Endothelial cell of umbilical vein (primary cell): ENCODE results near the gene CTIF. TPM values are rescaled to one million over a fixed set of nuclear protein-coding genes. Genes with fewer than 3 reads are reported as not detected.

Experiments used
- BruUV-seq: library from RNA; stranded (reverse); fragments of 400-500 nt; replicated peaks from 2 replicates; lab custom pipeline; 2021; lab: Mats Ljungman, UMichigan
- CTCF ChIA-PET: fragments of 300-600, 350-600 bp; sonication (Branson Sonifier 250); formaldehyde crosslinking; loops from one replicate; lab custom pipeline; 2021; ENCODE audit warnings: antibody characterized with exemption, inconsistent platforms; lab: Charles Lee
- POLR2A ChIA-PET: fragments of 300-600, 350-600 bp; sonication (Branson Sonifier 250); formaldehyde crosslinking; loops from one replicate; lab custom pipeline; 2021; ENCODE audit warnings: antibody characterized with exemption, inconsistent platforms; lab: Charles Lee
- DNase-seq: peaks from one replicate; pipeline ENCODE4 v3.0.0-alpha.2; 2011; ENCODE audit warnings: low read depth, low spot score
- FAIRE-seq: peaks from 2 replicates; lab custom pipeline; 2011; peaks lifted over from hg19 to GRCh38; lab: Jason Lieb, UNC
- H2AFZ ChIP-seq: 2 replicates; pipeline ENCODE4 v1.6.0; 2012; ENCODE audit warnings: low read depth, low read length, control low read depth, inconsistent platforms
- H3K27ac ChIP-seq: 2 replicates; pipeline ENCODE4 v1.5.1; 2011; ENCODE audit warnings: low read depth, mild to moderate bottlenecking, control low read depth, low read length, moderate library complexity; ENCODE audit not compliant: insufficient read depth
- H3K27me3 ChIP-seq, 2 experiments: 2 replicates each; pipeline versions ENCODE4 v1.6.0 to v1.6.1; 2011; ENCODE audit warnings: low read length in 2 of 2, mixed read lengths in 1 of 2; ENCODE audit not compliant: control insufficient read depth in 2 of 2, insufficient read depth in 2 of 2
- H3K36me3 ChIP-seq, 2 experiments: 2 replicates in 1 of 2; 3 replicates in 1 of 2; pipeline ENCODE4 v1.5.1; 2011; ENCODE audit warnings: low read length in 2 of 2, mild to moderate bottlenecking in 1 of 2, moderate library complexity in 1 of 2; ENCODE audit not compliant: control insufficient read depth in 2 of 2, insufficient read depth in 2 of 2; ENCODE audit errors: extremely low read depth in 1 of 2
- H3K4me1 ChIP-seq: 3 replicates; pipeline ENCODE4 v1.5.1; 2011; ENCODE audit warnings: mild to moderate bottlenecking, low read length; ENCODE audit not compliant: control insufficient read depth, insufficient read depth; ENCODE audit errors: extremely low read depth
- H3K4me2 ChIP-seq: 2 replicates; pipeline ENCODE4 v1.6.1; 2011; ENCODE audit warnings: low read length, control low read depth, mixed read lengths; ENCODE audit not compliant: insufficient read depth
- H3K4me3 ChIP-seq, 3 experiments: fragments of 200-600 bp in 1 of 3; sonication (generic), shearing (Covaris generic) in 1 of 3; replicated peaks in 1 of 3; 2 replicates each; pipeline ENCODE4 v1.5.1; 2011 to 2016; ENCODE audit warnings: control low read depth in 3 of 3, low read length in 3 of 3, mild to moderate bottlenecking in 2 of 3, inconsistent platforms in 1 of 3, low read depth in 1 of 3, moderate library complexity in 1 of 3; ENCODE audit not compliant: insufficient read depth in 1 of 3
- H3K79me2 ChIP-seq: 2 replicates; pipeline ENCODE4 v1.6.0; 2012; ENCODE audit warnings: low read length, inconsistent platforms; ENCODE audit not compliant: control insufficient read depth, insufficient read depth
- H3K9ac ChIP-seq: replicated peaks from 2 replicates; pipeline ENCODE3; 2011; ENCODE audit warnings: low read length, control low read depth; ENCODE audit not compliant: insufficient read depth; ENCODE audit errors: extremely low read depth
- H3K9me1 ChIP-seq: replicated peaks from 3 replicates; pipeline ENCODE4 v1.6.0; 2011; ENCODE audit warnings: mild to moderate bottlenecking, low read length; ENCODE audit not compliant: control insufficient read depth, insufficient read depth; ENCODE audit errors: extremely low read depth
- H3K9me3 ChIP-seq: replicated peaks from 2 replicates; pipeline ENCODE4 v1.5.1; 2012; ENCODE audit warnings: low read length, inconsistent platforms; ENCODE audit not compliant: control insufficient read depth, insufficient read depth
- H4K20me1 ChIP-seq: replicated peaks from 2 replicates; pipeline ENCODE3; 2011; ENCODE audit warnings: mild to moderate bottlenecking, low read length; ENCODE audit not compliant: control insufficient read depth, insufficient read depth; ENCODE audit errors: extremely low read depth
- EZH2 ChIP-seq: IDR thresholded peaks from 2 replicates; pipeline ENCODE4 v1.6.1; 2012; ENCODE audit warnings: borderline replicate concordance, low read depth, mild to moderate bottlenecking, moderate library complexity, low read length, inconsistent platforms; ENCODE audit not compliant: severe bottlenecking
- FOS ChIP-seq: IDR thresholded peaks from 2 replicates; pipeline ENCODE4 v1.6.1; 2011; ENCODE audit warnings: mild to moderate bottlenecking, low read length, moderate library complexity, borderline replicate concordance; ENCODE audit not compliant: insufficient read depth
- GATA2 ChIP-seq: IDR thresholded peaks from 2 replicates; pipeline ENCODE4 v1.7.0; 2011; ENCODE audit warnings: low read depth, mild to moderate bottlenecking, moderate library complexity, mixed read lengths, low read length; ENCODE audit not compliant: insufficient read length, insufficient read depth
- JUN ChIP-seq: IDR thresholded peaks from 2 replicates; pipeline ENCODE4 v1.6.1; 2011; ENCODE audit warnings: borderline replicate concordance, low read depth; ENCODE audit not compliant: insufficient read length, insufficient read depth
- MYC ChIP-seq: IDR thresholded peaks from one replicate; pipeline ENCODE4 v1.6.1; 2011; ENCODE audit warnings: mild to moderate bottlenecking, low read depth, low read length
- POLR2A ChIP-seq: IDR thresholded peaks from 2 replicates; pipeline ENCODE4 v1.6.1; 2012; ENCODE audit warnings: low read depth, mild to moderate bottlenecking, control low read depth, low read length
- POLR2AphosphoS5 ChIP-seq: IDR thresholded peaks from 2 replicates; pipeline ENCODE4 v1.6.1; 2012; ENCODE audit warnings: low read depth, mild to moderate bottlenecking, control low read depth, low read length, moderate library complexity; ENCODE audit not compliant: insufficient read depth
- dilution Hi-C: fragments of 300-500 bp; cut with MboI; formaldehyde crosslinking; loops from one replicate; pipeline ENCODE4 v1.15.0; 2019; ENCODE audit warnings: low sequenced_read_pairs; ENCODE audit not compliant: extremely low pct_ligation_motif_present
- intact Hi-C: fragments of 100-400 bp; cut with micrococcal nuclease; formaldehyde crosslinking; loops from one replicate; pipeline ENCODE4 v1.10.0; 2022
- polyA plus RNA-seq, 4 experiments: library from polyadenylated mRNA; depleted of rRNA in 3 of 4; stranded (reverse) in 3 of 4; unstranded in 1 of 4; fragments of >200 nt; gene quantifications; 2 replicates each; pipeline versions ENCODE4 v1.2.1 to v1.2.3, GENCODE V29; 2011 to 2012; ENCODE audit warnings: missing spikeins in 1 of 4
- total RNA-seq: library from RNA; stranded (reverse); gene quantifications from 2 replicates; pipeline ENCODE4 v1.2.3, GENCODE V29; 2021
- TF ChIP-seq, protein P1 (sequence below), 2 donors: IDR thresholded peaks; 1 replicate in 1 of 2; 2 replicates in 1 of 2; pipeline ENCODE4 v1.5.1; 2011; ENCODE audit warnings: low read length in 2 of 2, mild to moderate bottlenecking in 2 of 2, moderate library complexity in 2 of 2, control low read depth in 1 of 2, inconsistent platforms in 1 of 2, low read depth in 1 of 2; ENCODE audit not compliant: insufficient read depth in 1 of 2; ENCODE audit errors: extremely low read depth in 1 of 2
- TF ChIP-seq, protein P2 (sequence below): IDR thresholded peaks from 2 replicates; pipeline ENCODE4 v1.6.1; 2011; ENCODE audit not compliant: insufficient read depth, insufficient read length

Gene CTIF
- total and polyA plus RNA-seq, 2 donors (not counting 3 experiments of a cell fraction or from before 2014, with no cell fraction given), result 20.9 to 57.7 TPM

DNA sequence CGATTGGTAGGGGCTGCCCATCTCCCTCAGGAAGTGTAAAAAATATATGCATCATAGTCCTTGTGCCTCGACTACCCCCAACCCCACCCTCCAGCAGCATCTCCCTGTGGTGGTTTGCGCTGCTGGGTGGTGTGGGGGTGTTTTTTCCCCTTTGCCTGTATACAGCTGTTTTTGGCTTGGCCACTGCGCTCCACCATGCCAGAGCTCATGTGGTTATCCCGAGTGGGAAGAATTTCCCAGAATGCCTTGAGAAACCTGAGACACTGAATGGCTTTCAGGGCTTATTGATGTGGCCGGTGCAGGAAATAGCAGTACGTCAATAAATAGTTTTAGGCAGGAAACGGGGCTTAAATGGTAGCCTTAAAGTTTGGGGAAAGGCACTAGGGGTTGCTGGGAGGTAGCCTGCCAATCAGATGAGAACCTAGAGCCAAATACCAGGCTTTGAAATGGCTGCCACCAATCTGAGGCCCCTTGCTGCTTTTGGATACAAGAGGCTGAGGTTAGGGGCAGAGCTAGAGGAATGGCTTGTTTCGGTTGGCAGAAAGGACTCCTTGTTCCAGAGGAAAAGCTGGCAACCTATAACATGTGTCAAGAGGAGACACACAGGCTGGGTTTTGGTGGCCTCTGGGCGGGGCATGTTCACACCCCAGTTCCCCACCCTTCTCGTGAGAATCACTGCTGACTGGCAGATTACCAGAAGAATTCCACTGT is 267.9 kb downstream of the CTIF start:
- DNase-seq, result no peak
- intact Hi-C loops, result no loop called here
- Histone ChIP-seq H3K36me3 (peaks cover 0 to 10% of the 10 kb centered on the region in 2 experiments), H3K9me3 (no peaks in the 10 kb centered on the region), H3K79me2 (no peaks in the 10 kb centered on the region), H3K27ac (no peak overlapping the region), H2AFZ (no peak overlapping the region), H3K27me3 (no peaks in the 10 kb centered on the region), H3K9ac (no peak overlapping the region), H3K9me1 (no peaks in the 10 kb centered on the region), H3K4me1 (no peaks in the 10 kb centered on the region), H4K20me1 (no peaks in the 10 kb centered on the region), H3K4me2 (no peak overlapping the region), H3K4me3 (no peak overlapping the region)
- ChIA-PET POLR2A (no interaction called here), CTCF (interaction anchor here (1.1 kb wide), 1 partner anchor 16 kb away, joined by 3 read pairs; no protein-coding TSS in a partner anchor)
- no peak for TF ChIP-seq FOS
- no peak for TF ChIP-seq POLR2A
- no peak for TF ChIP-seq MYC
- no peak for TF ChIP-seq EZH2
- no peak for TF ChIP-seq POLR2AphosphoS5
- TF ChIP-seq, protein P1, sequence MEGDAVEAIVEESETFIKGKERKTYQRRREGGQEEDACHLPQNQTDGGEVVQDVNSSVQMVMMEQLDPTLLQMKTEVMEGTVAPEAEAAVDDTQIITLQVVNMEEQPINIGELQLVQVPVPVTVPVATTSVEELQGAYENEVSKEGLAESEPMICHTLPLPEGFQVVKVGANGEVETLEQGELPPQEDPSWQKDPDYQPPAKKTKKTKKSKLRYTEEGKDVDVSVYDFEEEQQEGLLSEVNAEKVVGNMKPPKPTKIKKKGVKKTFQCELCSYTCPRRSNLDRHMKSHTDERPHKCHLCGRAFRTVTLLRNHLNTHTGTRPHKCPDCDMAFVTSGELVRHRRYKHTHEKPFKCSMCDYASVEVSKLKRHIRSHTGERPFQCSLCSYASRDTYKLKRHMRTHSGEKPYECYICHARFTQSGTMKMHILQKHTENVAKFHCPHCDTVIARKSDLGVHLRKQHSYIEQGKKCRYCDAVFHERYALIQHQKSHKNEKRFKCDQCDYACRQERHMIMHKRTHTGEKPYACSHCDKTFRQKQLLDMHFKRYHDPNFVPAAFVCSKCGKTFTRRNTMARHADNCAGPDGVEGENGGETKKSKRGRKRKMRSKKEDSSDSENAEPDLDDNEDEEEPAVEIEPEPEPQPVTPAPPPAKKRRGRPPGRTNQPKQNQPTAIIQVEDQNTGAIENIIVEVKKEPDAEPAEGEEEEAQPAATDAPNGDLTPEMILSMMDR (IDR thresholded peaks at IDR 0.05; ENCODE audit: extremely low read depth in 1 of 2, insufficient read depth in 1 of 2, low read depth in 1 of 2, low read length in 2 of 2), result no peak
- no peak for TF ChIP-seq GATA2
- TF ChIP-seq, protein P2, sequence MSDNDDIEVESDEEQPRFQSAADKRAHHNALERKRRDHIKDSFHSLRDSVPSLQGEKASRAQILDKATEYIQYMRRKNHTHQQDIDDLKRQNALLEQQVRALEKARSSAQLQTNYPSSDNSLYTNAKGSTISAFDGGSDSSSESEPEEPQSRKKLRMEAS, result no peak
- no peak for TF ChIP-seq JUN
- FAIRE-seq, result no peak
- BruUV-seq, result no TSS peak
- dilution Hi-C loops, result no loop called here
